SHP77 (cell line): ENCODE measurements around the gene RPRD2.

Experiments used
- DNase-seq, 2 experiments: peaks; one replicate each; lab custom pipeline; 2025; lab: John Stamatoyannopoulos, UW

Gene RPRD2

GRCh38 chr1:150514260-150514659, 150.3 kb downstream of the RPRD2 start:
- no peak for DNase-seq

GRCh38 chr1:150514913-150515327, 151.0 kb downstream of the RPRD2 start:
- no peak for DNase-seq

- peak; percentile 99 to 100 for DNase-seq
Measured at GRCh38 chr1:150515328-150516049, 151.5 kb downstream of the RPRD2 start, which contains the start of gene FALEC. TSS of gene FALEC (plus strand) at chr1:150515752.

- peak; percentile 51 to 65 for DNase-seq
Measured at GRCh38 chr1:150516050-150516591, 152.2 kb downstream of the RPRD2 start.

- peak in 1 of 2 experiments; percentile 19 for DNase-seq
Measured at GRCh38 chr1:150516616-150517015, 152.7 kb downstream of the RPRD2 start.

- DNase-seq, result no peak
Measured at GRCh38 chr1:150521196-150521968, 157.4 kb downstream of the RPRD2 start.

GRCh38 chr1:150525348-150525747, 161.4 kb downstream of the RPRD2 start:
- no peak for DNase-seq
